GM20000 (cell line): ENCODE data around the gene MAP3K10.

Experiments used
- DNase-seq: peaks from one replicate; pipeline ENCODE4 v3.0.0; 2012; ENCODE audit warnings: low spot score
- TF ChIP-seq, protein P1 (sequence below): IDR thresholded peaks from 2 replicates; pipeline ENCODE4 v1.5.1; 2012; ENCODE audit warnings: mild to moderate bottlenecking, control low read depth; ENCODE audit errors: extremely low read depth, missing control alignments

Gene MAP3K10

GRCh38 chr19:40177286-40178070, 13.7 kb upstream of the MAP3K10 start:
- TF ChIP-seq, protein P1, sequence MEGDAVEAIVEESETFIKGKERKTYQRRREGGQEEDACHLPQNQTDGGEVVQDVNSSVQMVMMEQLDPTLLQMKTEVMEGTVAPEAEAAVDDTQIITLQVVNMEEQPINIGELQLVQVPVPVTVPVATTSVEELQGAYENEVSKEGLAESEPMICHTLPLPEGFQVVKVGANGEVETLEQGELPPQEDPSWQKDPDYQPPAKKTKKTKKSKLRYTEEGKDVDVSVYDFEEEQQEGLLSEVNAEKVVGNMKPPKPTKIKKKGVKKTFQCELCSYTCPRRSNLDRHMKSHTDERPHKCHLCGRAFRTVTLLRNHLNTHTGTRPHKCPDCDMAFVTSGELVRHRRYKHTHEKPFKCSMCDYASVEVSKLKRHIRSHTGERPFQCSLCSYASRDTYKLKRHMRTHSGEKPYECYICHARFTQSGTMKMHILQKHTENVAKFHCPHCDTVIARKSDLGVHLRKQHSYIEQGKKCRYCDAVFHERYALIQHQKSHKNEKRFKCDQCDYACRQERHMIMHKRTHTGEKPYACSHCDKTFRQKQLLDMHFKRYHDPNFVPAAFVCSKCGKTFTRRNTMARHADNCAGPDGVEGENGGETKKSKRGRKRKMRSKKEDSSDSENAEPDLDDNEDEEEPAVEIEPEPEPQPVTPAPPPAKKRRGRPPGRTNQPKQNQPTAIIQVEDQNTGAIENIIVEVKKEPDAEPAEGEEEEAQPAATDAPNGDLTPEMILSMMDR: no peak
- DNase-seq: no peak

DNA sequence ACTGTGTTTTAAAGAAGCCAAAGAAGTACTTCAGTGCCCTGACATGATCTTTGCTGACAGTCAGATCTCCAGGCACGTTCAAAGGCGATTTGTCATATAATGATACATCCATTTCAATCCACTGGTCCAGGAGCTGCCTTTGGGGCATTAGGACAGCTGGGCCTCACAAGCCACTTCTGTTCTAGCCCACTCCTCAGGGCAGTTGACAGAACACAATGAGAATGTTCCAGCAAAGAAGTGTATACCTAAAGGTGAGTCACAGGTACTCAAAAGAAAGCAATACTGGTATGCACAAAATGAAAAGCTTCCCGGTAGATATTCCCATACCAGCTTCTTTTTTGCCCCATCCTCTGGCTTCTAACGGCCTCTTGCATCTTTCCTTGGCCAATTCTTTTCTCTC, 12.5 kb upstream of the MAP3K10 start:
- TF ChIP-seq, protein P1: no peak
- no peak for DNase-seq

DNA sequence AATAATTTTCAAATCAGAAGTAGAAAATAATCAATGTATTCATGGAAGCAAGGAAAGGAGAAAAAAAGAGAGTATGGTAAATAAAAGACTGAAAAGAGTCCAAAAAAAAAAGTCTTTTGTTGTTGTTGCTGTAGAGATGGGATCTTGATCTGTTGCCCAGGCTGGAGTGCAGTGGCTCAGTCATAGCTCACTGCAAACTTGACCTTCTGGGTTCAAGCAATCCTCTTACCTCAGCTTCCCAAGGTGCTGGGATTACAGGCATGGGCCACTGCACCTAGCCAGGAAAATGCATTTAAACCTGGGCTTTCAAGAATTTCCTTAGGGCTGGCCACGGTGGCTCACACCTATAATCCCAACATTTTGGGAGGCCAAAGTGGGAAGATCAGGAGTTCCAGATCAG, 7.0 kb upstream of the MAP3K10 start:
- no peak for DNase-seq
- TF ChIP-seq, protein P1: no peak

- peak; percentile 75 for DNase-seq
- TF ChIP-seq, protein P1: no peak
Measured at GRCh38 chr19:40191836-40192646, 815 bp downstream of the MAP3K10 start.

- DNase-seq: no peak
- TF ChIP-seq, protein P1: no peak
Measured at GRCh38 chr19:40192758-40193586, 1.7 kb downstream of the MAP3K10 start.

DNA sequence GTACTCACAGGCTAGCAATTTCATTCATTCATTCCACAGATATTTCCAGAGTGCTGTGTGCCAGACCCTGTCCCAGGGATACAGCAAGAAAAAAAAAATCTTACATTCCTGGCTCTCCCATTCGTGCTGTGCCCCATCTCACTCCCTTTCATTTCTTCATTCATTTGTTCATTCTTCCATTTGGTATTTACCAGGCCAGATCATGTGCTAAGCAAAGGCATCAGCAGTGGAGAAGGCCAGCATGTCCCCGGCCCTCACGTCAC, 2.3 kb downstream of the MAP3K10 start:
- TF ChIP-seq, protein P1: no peak
- no peak for DNase-seq
